Kidney (tissue), 14 donors: ENCODE measurements around the gene DUSP22. TPM values are rescaled to one million over a fixed set of nuclear protein-coding genes. Genes with fewer than 3 reads are reported as not detected.

Source experiments
- DNase-seq, 5 donors: peaks; one replicate each; pipeline ENCODE4 v3.0.0-alpha.2; 2013 to 2020
- FAIRE-seq: peaks from 2 replicates; lab custom pipeline; 2012; peaks lifted over from hg19 to GRCh38; lab: Jason Lieb, UNC
- H3K27ac ChIP-seq, 2 donors: one replicate each; pipeline ENCODE4 v1.7.0; 2013; ENCODE audit warnings: low read depth in 2 of 2, low read length in 2 of 2, inconsistent platforms in 1 of 2
- H3K27me3 ChIP-seq: one replicate; pipeline ENCODE4 v1.7.1; 2013; ENCODE audit warnings: low read length, inconsistent platforms; ENCODE audit not compliant: control insufficient read depth, insufficient read depth
- H3K36me3 ChIP-seq, 3 donors: one replicate each; pipeline versions ENCODE4 v1.7.0 to v1.7.1; 2013; ENCODE audit warnings: low read length in 3 of 3, control low read depth in 1 of 3, inconsistent platforms in 1 of 3; ENCODE audit not compliant: insufficient read depth in 3 of 3, control insufficient read depth in 2 of 3
- H3K4me1 ChIP-seq, 3 donors: one replicate each; pipeline versions ENCODE4 v1.7.0 to v1.7.1; 2013; ENCODE audit warnings: low read length in 3 of 3, inconsistent platforms in 1 of 3, low read depth in 1 of 3; ENCODE audit not compliant: control insufficient read depth in 2 of 3, insufficient read depth in 2 of 3
- H3K4me3 ChIP-seq, 3 donors: one replicate each; pipeline versions ENCODE4 v1.7.0 to v1.8.1; 2013; ENCODE audit warnings: low read length in 3 of 3, control low read depth in 1 of 3, inconsistent platforms in 1 of 3
- H3K9ac ChIP-seq, 3 donors: one replicate each; pipeline versions ENCODE4 v1.7.0 to v1.7.1; 2013; ENCODE audit warnings: low read length in 3 of 3, control low read depth in 1 of 3, inconsistent platforms in 1 of 3
- H3K9me3 ChIP-seq, 3 donors: one replicate each; pipeline versions ENCODE4 v1.7.0 to v1.7.1; 2013; ENCODE audit warnings: low read length in 3 of 3, control low read depth in 1 of 3, inconsistent platforms in 1 of 3; ENCODE audit not compliant: control insufficient read depth in 2 of 3, insufficient read depth in 1 of 3
- intact Hi-C: fragments of 100-400 bp; cut with DNase I; formaldehyde crosslinking; loops from one replicate; pipeline ENCODE4 v1.11.1; 2022
- polyA plus RNA-seq: library from polyadenylated mRNA; stranded (reverse); fragments of 350-450 nt; fragmentation: Illumina TruSeq; extraction: RNeasy Lipid Tissue Mini Kit (QIAGEN cat#74804); gene quantifications from one replicate; pipeline ENCODE4 v1.2.3, GENCODE V29; 2014; ENCODE audit warnings: low read depth, low replicate concordance; ENCODE audit not compliant: insufficient read depth
- total RNA-seq: library from RNA; stranded (reverse); fragmentation: NEBNext Ultra II Directional; extraction: Animal tissue kit (Norgen Biotek cat#: 25700); gene quantifications from one replicate; pipeline ENCODE4 v1.2.1, GENCODE V29; 2021
- TF ChIP-seq, protein P1 (sequence below): IDR thresholded peaks from 3 replicates; pipeline ENCODE4 v1.5.1; 2012; ENCODE audit warnings: mild to moderate bottlenecking, moderate library complexity, borderline replicate concordance; ENCODE audit not compliant: insufficient read depth; ENCODE audit errors: extremely low read depth
- donor health status: control.
- donor health status: control.
- donor health status: control.
- donor health status: control.
- donor health status: control.
- donor health status: DM: yes; HTN: yes; CAD: no.
- donor health status: Normal renal cell carcinoma (clear cell type).

Gene DUSP22
- total and polyA plus RNA-seq, 2 donors from 2014 or later, result 24.0 to 60.7 TPM

DNA sequence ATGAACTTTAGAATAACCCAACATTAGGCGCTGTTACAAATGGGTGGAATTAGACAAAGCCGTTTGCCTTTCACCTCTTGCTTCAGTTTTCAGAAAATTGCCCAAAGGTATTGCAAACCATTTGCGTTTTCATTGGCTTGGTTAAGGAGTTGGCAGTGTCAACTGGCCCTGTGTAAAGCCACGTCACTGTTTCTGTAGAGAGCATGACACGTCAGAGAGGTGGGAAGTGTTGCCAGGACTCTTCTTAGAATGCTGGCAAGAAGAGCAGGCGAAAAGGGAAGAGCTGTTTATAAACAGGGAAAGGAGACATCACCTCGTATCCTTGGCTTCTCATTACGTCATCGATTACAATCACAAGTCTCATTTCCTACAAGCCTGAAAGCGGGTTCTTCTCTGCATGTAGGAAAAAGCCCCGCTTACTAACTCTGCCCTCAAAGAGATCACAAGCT lies 95.0 kb downstream of the DUSP22 start:
- FAIRE-seq, result no peak

DNA sequence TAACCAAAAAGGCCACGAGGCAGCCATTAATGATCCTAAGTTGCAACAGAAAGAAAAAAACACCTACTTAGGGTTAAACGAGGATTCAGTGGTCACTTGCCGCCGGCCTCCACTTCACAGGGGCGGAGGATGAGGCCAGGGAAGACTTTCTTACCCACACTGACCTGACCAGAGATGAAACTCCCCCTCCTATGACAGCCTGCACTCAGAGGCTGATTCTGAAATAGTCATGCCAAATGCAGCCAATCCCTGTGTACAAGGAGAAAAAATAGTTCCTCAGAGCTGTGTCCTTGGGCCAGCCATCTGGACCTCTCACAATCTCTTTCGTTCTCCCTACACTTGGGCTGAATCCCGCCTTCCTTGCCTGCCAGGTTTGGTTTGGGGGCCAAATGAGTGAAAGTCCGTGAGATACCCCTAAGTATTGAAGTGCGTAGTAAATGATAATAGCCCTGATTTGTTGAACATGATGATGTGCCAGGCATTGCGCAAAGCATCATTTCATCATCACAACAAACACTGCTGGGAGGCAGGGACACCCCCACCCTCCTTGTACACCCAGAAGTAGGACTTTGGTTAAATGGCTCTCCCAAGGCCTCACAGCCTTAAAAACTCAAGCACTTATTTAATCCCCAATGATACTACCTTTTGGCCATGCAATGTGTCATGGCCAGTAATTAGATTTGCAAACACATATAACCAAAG lies 96.1 kb downstream of the DUSP22 start:
- no peak for FAIRE-seq
- no peaks in the 10 kb centered on the region for H3K36me3 ChIP-seq
- no peak overlapping the region for H3K9ac ChIP-seq
- peak in 1 of 5 donors; percentile 22 for DNase-seq
- no peak overlapping the region for H3K27ac ChIP-seq
- intact Hi-C loops, result no loop called here
- peaks cover 0 to 13% (median 0%) of the 10 kb centered on the region in 3 donors for H3K4me1 ChIP-seq
- no peak overlapping the region for H3K4me3 ChIP-seq
- TF ChIP-seq, protein P1, sequence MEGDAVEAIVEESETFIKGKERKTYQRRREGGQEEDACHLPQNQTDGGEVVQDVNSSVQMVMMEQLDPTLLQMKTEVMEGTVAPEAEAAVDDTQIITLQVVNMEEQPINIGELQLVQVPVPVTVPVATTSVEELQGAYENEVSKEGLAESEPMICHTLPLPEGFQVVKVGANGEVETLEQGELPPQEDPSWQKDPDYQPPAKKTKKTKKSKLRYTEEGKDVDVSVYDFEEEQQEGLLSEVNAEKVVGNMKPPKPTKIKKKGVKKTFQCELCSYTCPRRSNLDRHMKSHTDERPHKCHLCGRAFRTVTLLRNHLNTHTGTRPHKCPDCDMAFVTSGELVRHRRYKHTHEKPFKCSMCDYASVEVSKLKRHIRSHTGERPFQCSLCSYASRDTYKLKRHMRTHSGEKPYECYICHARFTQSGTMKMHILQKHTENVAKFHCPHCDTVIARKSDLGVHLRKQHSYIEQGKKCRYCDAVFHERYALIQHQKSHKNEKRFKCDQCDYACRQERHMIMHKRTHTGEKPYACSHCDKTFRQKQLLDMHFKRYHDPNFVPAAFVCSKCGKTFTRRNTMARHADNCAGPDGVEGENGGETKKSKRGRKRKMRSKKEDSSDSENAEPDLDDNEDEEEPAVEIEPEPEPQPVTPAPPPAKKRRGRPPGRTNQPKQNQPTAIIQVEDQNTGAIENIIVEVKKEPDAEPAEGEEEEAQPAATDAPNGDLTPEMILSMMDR, result no peak
- H3K27me3 ChIP-seq, result peaks cover 33% of the 10 kb centered on the region
- H3K9me3 ChIP-seq, result no peaks in the 10 kb centered on the region

More for the DNA sequence above, 95.0 kb downstream of the DUSP22 start:
- H3K36me3 ChIP-seq, result no peaks in the 10 kb centered on the region
- TF ChIP-seq, protein P1, result no peak
- DNase-seq, result no peak
- no peak overlapping the region for H3K4me3 ChIP-seq
- H3K9ac ChIP-seq, result no peak overlapping the region
- H3K9me3 ChIP-seq, result no peaks in the 10 kb centered on the region
- peaks cover 0 to 11% (median 0%) of the 10 kb centered on the region in 3 donors for H3K4me1 ChIP-seq
- peaks cover 31% of the 10 kb centered on the region for H3K27me3 ChIP-seq
- intact Hi-C loops, result no loop called here
- no peak overlapping the region for H3K27ac ChIP-seq

DNA sequence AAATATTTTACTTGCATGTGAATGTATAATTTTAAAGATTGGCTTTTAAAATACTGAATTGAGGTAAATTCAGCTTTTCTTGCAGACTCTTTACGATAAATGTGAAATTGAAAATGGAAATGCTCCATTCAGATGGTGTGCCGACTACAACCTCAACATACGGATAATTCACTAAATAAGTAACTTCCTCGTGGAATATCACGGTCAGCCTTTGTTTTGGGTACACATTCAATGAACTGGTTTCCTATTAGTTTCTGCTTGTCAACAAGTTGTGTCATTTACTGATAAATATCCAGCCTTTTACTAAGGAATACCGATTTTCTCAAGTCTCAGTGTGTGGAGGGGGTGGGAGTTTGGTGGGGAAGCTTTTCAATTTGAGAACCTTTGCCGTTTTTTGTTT lies 96.9 kb downstream of the DUSP22 start:
- intact Hi-C loops, result no loop called here
- H3K9ac ChIP-seq, result no peak overlapping the region
- DNase-seq (no peak), FAIRE-seq (no peak)
- H3K4me3 ChIP-seq, result no peak overlapping the region
- H3K36me3 ChIP-seq, result no peaks in the 10 kb centered on the region
- TF ChIP-seq, protein P1, result no peak
- peaks cover 0 to 13% (median 0%) of the 10 kb centered on the region in 3 donors for H3K4me1 ChIP-seq
- peaks cover 40% of the 10 kb centered on the region for H3K27me3 ChIP-seq
- no peak overlapping the region for H3K27ac ChIP-seq
- no peaks in the 10 kb centered on the region for H3K9me3 ChIP-seq
